ENCODE results near the gene BNIP5.

Gene BNIP5

DNA sequence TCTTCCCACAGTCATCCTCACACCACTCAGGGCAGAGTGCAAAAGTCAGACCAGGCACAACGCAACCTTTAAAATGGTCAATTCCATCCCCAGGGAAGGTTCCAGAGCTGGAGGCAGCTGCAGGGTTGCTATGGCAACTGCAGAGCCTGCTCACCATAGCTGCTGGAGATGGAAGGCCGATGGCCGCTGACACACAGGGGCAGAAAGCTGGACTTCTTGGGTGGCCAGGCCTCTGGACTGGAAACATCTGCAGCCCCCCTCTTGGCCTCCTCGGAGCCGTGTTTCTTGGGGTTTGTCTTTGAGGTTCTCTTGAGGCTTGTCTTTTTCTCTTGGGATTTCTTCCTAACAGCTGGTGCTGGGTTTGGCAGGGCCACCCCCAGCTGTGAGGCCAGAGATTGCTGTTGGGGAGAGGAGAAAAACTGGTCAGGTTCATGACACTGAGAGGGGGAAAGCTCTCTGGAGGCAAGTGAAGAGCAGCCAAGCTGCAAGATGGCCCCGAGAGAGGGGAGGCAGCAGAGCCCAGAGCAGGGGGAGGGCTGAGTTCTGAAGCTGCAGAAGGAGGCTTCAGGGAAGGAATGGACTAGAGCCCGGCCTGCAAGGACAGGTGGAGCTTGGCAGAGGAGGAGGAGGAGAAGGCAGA, 10.2 kb downstream of the BNIP5 start:
- DNase-seq (ENCODE audit: extremely low read depth in 1 of 2, low read depth in 1 of 2), result no peak

DNA sequence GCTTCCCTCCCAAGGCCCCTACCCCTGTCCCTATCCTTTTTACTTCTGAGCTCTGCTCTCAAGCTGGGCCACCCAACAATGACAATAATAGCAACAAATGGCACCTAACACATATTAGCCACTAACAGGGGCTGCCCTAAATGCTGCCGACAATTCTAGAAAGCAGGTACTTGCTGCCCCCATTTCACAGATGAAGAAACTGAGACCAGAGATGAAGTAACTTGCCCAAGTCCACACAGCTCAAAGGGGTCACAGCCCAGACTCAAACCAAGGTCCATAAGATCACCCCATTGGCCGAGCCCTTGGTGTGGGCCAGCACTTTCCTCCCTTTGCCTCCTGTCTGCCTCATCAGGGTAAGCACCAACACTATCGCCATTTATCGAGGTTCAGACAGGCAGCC, 12.0 kb downstream of the BNIP5 start:
- DNase-seq (ENCODE audit: extremely low read depth in 1 of 2, low read depth in 1 of 2), result no peak

DNA sequence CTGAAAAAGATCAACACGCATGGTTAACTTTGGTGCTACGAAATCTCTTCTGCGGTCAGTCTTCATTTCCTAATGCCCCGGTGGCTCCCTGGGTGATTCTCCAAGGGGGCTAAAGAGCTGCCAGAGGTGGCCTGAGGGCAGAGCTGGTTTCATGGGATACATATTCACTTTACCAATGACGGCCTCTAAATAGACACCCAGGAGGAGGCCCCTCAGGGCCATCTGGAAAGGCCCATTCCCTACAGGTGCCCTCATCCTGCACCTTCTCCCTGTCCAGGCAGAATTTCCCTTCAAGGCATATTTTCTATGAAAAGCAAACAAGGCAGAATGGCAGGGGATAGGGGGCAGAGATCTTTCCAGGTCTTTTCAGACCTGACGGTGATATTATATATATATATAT, 12.5 kb downstream of the BNIP5 start:
- DNase-seq (ENCODE audit: extremely low read depth in 1 of 2, low read depth in 1 of 2), result no peak

DNA sequence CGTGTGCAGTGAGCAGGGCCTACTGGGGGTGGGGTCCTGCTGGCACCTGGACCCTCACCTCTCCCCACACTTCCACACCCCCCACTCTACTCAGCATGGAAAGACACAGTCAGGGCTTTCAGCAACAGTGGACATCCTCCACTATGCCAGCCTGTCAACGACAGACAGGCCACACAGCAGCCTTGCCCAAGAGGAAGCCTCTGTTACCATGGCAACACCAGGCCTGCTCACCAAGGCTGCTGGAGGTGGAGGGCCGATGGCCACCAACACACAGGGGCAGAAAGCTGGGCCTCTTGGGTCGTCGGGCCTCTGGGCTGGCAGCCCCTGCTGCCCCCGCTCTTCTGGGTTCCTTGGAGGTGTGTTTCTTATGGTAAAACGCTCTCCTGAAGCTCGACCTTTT, 13.6 kb downstream of the BNIP5 start:
- DNase-seq (ENCODE audit: extremely low read depth in 1 of 2, low read depth in 1 of 2), result no peak

DNA sequence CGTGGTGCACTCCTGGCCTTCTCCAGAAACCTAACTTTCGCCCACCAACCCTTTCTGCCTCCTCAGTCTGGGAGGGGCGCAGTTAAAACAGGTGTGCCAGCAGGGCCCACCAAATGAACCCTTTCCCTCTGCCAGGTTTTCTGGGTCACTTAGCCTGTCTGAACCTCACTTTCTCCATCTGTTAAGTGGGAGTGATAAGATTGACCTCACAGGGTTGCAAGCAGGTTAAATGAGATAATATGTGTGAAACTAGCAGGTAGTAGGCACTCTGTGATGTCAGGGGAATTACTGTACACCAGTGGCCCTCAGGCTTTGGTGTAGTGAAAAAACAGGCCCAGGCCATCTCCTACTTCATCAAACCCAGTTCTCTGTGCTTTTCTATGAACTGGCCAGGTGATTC, 14.1 kb downstream of the BNIP5 start:
- DNase-seq (ENCODE audit: extremely low read depth in 1 of 2, low read depth in 1 of 2), result no peak

DNA sequence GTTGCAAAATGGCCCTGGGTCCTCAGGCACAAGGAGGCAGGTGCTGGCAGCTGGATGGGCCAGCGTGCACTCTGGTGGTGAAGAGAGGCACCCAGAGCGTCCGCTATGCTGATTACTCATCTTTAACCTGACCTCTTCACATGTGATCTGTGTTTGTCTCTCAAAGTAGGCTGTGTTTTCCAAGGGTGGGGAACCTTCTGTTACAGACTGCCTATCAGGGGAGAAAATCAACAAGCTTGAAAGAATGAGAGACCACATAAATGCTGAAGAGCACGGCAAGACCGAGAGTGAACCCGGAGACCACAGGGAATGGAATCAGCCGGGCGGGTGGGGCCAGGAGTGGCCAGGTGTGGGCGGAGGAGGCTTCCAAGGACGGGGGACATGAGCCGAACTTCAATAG, 16.2 kb downstream of the BNIP5 start:
- DNase-seq (ENCODE audit: extremely low read depth in 1 of 2, low read depth in 1 of 2), result no peak

DNA sequence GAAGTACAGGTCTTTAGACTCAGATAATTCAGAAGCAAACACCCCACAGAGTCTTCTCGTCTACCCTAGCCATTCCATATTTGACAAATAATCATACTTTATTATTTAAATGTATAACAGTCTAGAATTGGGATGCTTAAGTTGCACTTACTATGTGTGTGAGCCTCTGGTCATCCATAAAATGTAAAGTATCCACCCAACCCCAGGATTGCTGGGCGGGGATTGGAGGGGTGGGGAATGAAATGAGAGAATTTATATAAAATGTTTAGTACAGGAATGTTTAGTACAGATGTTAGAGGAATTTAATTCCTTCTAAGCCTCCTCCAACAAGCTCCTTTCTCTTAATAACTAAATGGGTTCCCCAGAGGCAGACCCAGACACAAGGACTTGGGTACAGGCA, 16.9 kb downstream of the BNIP5 start:
- no peak for DNase-seq (ENCODE audit: extremely low read depth in 1 of 2, low read depth in 1 of 2)

DNA sequence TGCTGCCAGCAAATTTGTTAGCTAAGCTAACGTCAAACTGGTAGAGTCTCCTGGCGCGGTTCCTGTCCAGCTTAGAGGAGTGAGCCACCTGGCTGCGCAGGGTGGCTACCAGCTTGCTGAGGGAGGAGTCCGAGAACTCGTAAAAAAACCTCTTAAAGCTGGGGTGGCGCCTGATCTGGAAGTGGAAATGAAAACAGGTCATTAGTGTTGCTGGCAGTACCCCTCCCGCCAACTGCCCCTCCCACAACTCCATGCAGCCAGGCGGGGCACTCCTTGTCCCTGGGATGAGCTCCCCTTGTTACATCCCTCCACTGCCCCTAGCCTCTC, 17.3 kb downstream of the BNIP5 start:
- DNase-seq (ENCODE audit: extremely low read depth in 1 of 2, low read depth in 1 of 2), result no peak

DNA sequence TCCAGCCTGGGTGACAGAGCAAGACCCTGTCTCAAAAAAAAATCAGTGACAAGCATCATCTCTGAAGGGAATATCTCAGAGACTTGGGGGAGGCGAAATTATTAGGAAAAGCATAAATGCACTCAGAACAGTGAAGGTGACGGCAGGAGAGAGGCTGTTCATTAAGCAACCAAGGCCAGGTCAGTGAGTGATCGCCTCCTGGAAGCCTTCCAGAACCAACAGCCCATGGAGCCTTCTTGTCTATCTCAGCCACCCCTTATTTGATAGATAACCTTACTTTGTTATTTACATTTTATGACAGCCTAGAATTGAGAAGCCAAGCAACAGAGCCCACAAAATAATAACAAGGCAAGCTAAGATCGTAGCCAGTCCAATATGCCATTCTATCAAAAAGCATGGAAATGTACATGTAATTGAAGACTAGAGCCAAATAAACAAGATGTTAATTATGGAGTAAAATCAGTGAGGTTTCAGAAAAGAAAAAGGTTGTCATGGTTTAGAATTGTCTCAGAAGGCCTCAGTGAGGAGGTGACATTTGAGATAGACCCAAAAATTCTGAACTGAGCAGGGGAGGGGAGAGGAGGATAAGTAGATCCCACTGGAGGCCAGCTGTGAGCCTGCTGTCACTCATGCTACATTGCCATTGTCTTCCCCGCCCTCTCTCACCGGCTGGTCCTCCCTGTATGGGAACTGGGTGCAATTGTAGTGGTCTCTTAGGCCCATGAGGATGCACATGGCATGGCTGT, 17.8 kb downstream of the BNIP5 start:
- no peak for DNase-seq (ENCODE audit: extremely low read depth in 1 of 2, low read depth in 1 of 2)

DNA sequence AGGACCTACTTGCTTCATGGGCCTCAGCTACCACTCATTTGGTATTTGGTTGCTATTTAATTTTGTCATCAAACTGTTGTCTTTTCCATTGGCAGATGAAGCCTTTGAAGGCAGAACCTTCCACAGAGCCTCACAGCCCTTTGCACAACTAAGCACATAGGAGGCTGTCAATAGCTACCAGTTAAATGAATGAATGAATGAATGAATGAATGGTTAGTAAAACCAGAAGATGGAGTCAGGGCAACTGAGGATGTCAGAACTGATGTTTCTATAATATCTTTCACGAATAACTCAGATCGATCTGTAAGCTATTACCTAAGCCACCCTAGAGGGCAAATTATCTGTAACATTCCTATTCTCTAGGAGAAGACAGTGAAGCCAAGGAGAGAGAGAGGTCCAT, 19.1 kb downstream of the BNIP5 start:
- no peak for DNase-seq (ENCODE audit: extremely low read depth in 1 of 2, low read depth in 1 of 2)

DNA sequence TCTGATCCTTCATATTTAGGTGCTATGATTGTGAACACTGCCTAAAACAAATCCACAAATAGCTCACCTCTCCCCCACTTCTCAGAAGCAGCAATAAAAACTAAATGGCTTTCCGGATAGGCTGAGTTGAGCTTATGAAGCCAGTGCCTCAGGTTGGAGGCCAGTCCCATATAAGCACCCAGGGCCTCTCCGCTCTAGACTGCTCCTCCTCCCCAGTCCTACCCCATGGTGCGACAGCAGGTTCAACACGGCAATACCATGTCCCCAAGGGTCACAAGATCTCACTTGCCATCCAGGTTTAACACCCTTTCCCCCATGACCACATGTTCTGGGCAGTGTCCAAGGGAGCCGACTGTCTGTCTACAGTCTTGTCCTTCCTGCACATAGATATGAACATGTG, 20.8 kb downstream of the BNIP5 start:
- no peak for DNase-seq (ENCODE audit: extremely low read depth in 1 of 2, low read depth in 1 of 2)

DNA sequence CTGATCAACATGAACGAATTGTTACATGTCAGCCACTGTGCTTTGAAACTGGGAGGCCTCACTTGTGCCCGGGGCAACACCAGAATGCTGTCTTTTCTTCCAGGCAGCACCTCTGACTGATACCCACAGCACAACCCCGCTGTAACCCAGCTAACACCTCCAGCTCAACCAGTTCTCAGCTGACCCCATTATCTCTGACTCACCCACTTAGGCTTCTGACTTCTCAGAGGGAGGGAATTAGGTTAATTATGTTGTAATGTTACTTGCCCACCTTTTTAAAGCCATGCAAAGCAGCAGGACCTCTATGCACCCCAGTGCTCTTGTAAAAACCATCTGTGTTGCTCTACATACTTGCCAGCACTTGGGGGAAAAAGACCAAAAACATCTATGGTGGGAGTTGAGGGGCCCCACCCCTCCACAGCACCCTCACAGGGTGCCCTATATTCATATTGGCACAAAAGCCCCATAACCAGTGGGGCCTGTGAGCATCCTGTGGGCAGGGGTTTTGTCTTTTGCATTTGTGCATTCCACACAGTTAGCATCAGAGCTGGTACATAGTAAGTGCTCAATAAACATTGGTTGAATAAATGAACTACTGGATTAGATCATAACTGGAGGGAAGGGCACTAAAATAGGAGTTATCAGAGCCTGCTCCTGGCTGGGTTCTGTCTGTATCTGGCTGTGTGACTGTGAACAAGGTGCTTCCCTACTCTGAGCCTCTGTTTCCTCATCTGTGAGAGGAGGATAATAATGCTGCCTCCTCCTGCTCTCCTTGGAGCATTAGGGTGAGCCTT, 22.3 kb downstream of the BNIP5 start:
- no peak for DNase-seq (ENCODE audit: extremely low read depth in 1 of 2, low read depth in 1 of 2)

DNA sequence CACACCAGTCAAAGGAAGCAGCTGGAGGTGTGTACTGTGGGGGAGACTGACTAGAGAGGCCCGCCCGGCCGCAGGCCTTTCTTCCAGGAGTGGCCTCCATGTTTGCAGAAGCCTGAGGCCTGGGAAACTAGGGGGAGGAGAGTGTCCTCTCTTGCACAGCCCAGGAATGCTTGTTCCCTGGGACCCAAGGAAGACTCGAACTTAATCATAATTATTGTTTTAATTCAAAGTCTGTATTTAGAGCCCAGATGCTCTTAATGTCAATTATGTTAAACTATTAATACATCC, 23.1 kb downstream of the BNIP5 start:
- no peak for DNase-seq (ENCODE audit: extremely low read depth in 1 of 2, low read depth in 1 of 2)

DNA sequence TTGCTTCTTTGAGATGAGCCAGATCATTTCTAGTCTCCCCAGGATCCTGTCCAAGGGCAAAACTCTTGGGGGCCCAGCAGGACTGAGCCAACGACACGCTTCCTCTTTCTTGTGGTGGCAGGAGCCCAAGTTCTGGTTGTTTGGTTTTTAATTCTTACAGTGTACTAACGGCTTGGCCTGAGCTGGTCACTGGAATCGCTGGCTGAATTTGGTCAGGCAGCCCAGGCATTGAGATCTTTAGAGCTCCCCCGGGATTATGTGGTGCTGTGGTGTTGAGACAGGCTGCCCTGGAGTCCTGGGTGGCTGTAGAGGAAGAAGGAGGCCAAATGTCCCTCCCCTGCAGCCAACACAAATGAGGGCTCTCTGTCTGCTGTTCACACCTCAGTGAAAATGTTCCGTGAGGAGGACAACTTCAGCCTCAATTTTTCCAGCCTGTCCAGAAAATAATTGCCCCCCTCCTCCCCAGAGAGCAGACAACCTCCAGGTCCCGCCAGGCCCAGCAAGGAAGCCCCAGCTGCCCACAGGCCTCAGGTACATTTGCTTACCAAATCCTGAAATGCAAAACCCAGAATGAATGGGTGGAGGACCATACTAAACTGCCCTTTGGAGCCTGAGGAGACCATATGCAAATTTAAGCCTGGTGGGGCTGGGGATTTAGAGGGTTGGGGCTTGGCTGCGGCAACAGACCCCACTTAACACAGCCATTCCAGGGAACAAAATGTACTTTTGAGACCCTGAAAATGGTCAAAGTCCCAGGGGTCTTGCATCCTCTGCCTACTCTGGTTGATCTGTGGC, 23.6 kb downstream of the BNIP5 start:
- no peak for DNase-seq (ENCODE audit: extremely low read depth in 1 of 2, low read depth in 1 of 2)

DNA sequence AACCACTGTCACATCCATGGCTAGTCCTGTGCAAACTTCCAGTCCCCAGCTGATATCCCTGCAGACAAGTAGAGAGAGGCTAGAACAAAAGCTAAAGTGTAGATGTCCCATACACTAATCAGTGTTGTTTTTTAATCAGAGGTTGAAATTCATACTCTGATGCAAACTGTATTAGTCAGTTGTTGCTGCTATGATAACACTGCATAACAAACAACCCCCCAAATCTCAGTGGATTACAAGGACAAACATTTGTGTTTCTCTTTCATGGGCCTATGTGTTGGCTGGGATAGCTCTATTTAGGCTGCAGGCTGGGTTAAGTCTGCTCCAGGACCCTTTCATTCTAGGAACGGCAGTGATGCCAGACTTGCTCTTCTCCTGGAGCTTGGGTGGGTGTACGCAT, 26.8 kb downstream of the BNIP5 start:
- no peak for DNase-seq (ENCODE audit: extremely low read depth in 1 of 2, low read depth in 1 of 2)

DNA sequence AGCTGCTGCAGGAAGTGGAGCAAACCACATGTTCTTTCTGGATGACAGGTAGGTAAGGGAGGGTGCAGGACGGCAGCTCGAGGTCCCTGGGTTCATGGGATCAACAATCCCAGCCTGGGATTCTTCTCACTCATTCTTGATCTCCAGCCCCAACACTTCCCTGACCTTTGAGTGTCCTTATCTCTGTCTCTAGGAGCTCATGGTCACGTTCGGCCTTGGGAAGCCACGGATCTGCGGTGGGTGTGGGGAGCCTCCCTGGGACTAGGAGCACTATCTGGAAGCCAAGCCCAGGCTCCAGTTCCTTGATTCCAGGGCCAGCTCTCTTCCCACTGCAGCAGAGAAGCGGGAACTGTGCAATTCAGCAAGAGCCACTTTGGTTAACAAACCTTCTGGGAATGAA, 27.5 kb downstream of the BNIP5 start:
- DNase-seq (ENCODE audit: extremely low read depth in 1 of 2, low read depth in 1 of 2), result no peak

DNA sequence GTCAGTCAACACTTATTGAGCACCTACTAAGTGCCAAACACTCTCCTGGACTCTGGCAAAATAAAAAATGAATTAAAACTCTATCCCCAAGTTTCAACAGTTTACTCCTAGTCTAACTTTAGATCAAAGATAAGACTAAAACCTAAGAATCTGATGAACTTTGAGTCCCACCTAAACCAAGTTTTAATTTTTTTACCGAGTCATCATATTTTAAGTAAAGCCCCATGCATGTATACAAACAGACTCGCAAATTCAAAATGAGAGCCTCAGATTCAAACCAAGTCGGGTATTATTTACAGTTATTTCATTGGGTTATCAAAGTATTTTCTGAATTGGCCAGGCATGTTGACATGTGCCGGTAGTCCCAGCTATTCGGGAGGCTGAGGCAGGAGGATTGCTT, 28.2 kb downstream of the BNIP5 start:
- no peak for DNase-seq (ENCODE audit: extremely low read depth in 1 of 2, low read depth in 1 of 2)

DNA sequence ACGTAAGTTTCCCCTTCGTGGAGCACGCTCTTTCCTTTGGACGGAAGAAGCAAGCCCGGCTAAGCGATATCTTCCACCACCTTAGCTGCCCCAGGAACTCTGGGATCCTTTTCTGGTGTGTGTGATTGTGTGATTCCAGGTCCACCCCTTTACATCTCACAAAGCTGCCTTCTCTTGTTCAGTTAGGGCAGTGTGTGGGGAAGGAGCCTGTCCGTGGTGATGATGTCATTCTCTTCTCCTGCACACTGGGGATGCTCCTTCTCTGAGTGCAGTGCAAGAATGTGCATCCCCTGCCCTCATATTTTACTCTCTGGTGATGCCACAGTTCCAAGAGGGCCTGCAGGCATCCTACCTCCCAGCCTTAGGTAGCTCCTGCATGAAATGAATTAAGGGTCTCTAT, 30.3 kb downstream of the BNIP5 start:
- no peak for DNase-seq (ENCODE audit: extremely low read depth in 1 of 2, low read depth in 1 of 2)

DNA sequence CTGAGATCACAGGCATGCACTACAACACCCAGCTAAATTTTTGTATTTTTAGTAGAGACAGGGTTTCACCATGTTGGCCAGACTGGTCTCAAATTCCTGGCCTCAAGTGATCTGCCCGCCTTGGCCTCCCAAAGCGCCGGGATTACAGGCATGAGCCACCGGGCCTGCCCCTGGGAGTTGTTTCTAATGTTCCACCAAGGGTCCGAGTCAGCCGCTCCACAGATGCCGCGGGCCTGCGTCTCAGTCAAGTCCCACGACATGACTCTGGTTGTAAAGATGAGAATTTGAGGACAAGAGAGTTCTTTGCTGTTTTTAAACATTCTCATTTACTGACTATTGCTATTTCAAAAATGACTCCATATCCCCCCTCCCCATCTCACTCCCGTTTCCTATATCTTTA, 30.8 kb downstream of the BNIP5 start:
- no peak for DNase-seq (ENCODE audit: extremely low read depth in 1 of 2, low read depth in 1 of 2)

DNA sequence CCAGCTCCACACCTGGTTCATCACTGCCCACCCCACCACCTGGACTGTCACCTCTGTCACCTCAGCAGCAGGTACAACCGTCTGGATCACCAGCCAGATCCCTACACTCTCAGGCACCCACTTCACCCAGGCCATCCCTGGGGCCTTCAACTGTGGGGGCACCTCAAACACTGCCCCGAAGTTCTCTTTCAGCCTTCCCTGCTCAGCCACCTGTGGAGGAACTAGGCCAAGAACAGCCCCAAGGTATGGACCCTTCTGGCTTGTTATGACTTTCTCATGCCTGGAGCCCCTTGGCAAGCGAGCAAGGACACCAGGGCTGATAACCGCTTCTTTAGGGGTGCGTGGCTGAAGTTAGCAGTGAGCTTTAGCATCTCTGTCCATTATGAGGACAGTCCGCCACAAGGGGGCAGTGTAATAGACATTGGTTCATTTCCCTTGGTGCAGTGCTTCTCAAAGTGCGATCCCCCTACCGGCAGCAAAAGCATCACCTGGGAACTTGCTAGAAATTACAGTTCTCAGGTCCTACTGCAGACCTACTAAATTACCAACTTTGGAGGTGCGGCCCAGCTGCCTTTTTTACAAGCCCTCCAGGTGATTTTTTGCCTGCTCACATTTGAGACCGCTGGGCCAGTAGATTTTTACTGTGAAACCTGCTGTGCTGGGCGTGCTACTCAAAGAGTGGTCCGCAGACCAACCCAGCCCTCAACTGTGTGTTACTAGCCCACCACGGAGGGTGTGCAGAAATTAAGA, 34.3 kb downstream of the BNIP5 start:
- peak; percentile 64 to 91 for DNase-seq (ENCODE audit: extremely low read depth in 1 of 2, low read depth in 1 of 2)

DNA sequence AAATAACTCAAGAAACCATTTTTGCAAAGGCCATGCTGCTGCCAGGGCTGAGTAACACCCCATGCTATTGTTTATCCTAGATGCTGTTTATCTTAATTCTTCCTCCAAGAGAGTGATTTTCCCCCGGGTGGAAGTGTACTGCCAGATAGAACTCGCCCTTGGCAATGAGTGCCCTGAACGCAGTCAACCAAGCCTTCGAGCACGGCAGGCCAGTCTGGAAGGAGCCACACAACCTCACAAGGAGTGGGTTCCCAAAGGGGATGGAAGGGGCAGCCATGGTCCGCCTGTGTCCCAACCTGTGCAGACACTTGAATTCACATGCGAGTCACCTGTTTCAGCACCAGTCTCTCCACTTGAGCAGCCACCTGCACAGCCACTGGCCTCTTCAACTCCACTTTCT, 34.9 kb downstream of the BNIP5 start:
- no peak for DNase-seq (ENCODE audit: extremely low read depth in 1 of 2, low read depth in 1 of 2)
